Tibial artery (tissue), 4 donors: ENCODE measurements around the gene ADH4.
A peak's percentile ranks its signal among the peaks of the same experiment; 100 is the strongest.
"Not testable (repeated sequence)": the region's sequence is repeated elsewhere in the genome, so short reads cannot be mapped to it uniquely, and the experiment has no call there.

Experiments used
- DNase-seq, 2 donors: peaks; one replicate each; pipeline ENCODE4 v3.0.0-alpha.2; 2019
- H3K27ac ChIP-seq, 2 donors: fragments of 200-600 bp; sonication (generic) in 1 of 2; 1 replicate in 1 of 2; 2 replicates in 1 of 2; pipeline ENCODE4 v1.5.1; 2018 to 2019; ENCODE audit warnings: mild to moderate bottlenecking in 1 of 2
- H3K27me3 ChIP-seq, 2 donors: fragments of 200-600 bp; sonication (generic) in 1 of 2; one replicate each; pipeline versions ENCODE4 v1.5.1 to v1.6.0; 2016 to 2019
- H3K36me3 ChIP-seq, 3 donors: fragments of 200-600 bp; sonication (generic) in 2 of 3; one replicate each; pipeline ENCODE4 v1.5.1; 2016 to 2019; ENCODE audit warnings: mild to moderate bottlenecking in 2 of 3
- H3K4me1 ChIP-seq, 4 donors: fragments of 200-600 bp; sonication (generic) in 2 of 4; 1 replicate in 3 of 4; 2 replicates in 1 of 4; pipeline ENCODE4 v1.5.1; 2016 to 2019
- H3K4me3 ChIP-seq, 2 donors: fragments of 200-600 bp; sonication (generic) in 1 of 2; 1 replicate in 1 of 2; 2 replicates in 1 of 2; pipeline ENCODE4 v1.5.1; 2018 to 2019; ENCODE audit warnings: mild to moderate bottlenecking in 2 of 2
- H3K9me3 ChIP-seq, 3 donors: fragments of 200-600 bp; sonication (generic) in 1 of 3; one replicate each; pipeline ENCODE4 v1.5.1; 2016 to 2019
- intact Hi-C: fragments of 100-400 bp; cut with DNase I; formaldehyde crosslinking; loops from one replicate; pipeline ENCODE4 v1.15.0; 2023; ENCODE audit warnings: low total_unique reads
- TF ChIP-seq, protein P1 (sequence below), 2 experiments: fragments of 200-600 bp in 1 of 2; fragments of 450-650 bp in 1 of 2; IDR thresholded peaks; one replicate each; pipeline ENCODE4 v1.5.1; 2017 to 2019; ENCODE audit warnings: antibody characterized with exemption in 2 of 2, mild to moderate bottlenecking in 1 of 2, moderate library complexity in 1 of 2

ADH4 gene

DNA sequence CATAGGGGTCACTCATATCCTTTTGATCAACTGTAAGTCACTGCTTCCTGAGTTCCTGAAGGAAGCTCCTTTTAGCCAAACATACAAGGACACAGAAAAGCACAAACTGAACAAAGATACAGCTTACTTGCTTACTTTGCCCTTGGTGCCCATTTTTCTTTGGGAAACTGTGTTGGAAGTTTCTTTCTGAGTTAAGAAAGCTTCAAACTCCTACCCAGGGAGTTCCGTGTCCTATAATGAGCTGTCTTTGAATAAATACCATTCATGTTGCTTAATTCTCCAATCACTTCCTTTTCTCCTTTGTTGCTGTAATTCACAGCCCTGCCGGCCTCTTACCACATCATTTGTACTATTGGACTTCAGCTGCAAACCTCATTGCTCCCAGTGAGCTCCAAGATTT, at the start of gene ADH4:
Gene ADH4 (minus strand): TSS at position 228 of the 400 bp plus-strand sequence. CDS start 75 bp downstream, at position 153.
- peak within 1 kb of the TSS in 1 of 2 donors; percentile 24 for H3K27ac ChIP-seq
- intact Hi-C loops, result no loop called here

DNA sequence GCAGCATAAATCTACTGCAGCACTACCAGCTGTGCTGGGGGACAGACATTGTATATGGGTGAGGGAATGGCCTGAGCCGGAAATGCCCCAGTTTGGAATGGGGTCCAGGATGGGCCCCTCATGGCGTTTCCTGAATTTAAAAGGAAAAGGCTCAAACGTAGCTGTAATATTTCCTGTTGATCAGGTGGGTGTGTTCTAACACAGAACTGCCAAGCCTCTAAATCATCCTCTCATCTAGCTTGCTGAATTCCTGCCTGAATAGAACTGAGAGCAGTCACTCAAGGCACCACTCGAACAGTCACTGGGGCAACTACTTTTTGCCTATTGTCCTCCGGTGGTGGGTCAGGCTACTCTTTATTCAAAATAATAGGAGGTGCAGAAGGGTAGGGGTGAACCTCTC, 46.2 kb upstream of the ADH4 start:
- no peak overlapping the region for H3K27ac ChIP-seq

More for the DNA sequence above, at the start of gene ADH4:
- peaks cover 0 to 9% (median 0%) of the 10 kb centered on the region in 4 donors for H3K4me1 ChIP-seq
- no peaks in the 10 kb centered on the region for H3K36me3 ChIP-seq
- no peaks in the 10 kb centered on the region for H3K27me3 ChIP-seq
- H3K4me3 ChIP-seq, result no peak within 1 kb of the TSS
- no peaks in the 10 kb centered on the region for H3K9me3 ChIP-seq
- TF ChIP-seq, protein P1, sequence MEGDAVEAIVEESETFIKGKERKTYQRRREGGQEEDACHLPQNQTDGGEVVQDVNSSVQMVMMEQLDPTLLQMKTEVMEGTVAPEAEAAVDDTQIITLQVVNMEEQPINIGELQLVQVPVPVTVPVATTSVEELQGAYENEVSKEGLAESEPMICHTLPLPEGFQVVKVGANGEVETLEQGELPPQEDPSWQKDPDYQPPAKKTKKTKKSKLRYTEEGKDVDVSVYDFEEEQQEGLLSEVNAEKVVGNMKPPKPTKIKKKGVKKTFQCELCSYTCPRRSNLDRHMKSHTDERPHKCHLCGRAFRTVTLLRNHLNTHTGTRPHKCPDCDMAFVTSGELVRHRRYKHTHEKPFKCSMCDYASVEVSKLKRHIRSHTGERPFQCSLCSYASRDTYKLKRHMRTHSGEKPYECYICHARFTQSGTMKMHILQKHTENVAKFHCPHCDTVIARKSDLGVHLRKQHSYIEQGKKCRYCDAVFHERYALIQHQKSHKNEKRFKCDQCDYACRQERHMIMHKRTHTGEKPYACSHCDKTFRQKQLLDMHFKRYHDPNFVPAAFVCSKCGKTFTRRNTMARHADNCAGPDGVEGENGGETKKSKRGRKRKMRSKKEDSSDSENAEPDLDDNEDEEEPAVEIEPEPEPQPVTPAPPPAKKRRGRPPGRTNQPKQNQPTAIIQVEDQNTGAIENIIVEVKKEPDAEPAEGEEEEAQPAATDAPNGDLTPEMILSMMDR (IDR thresholded peaks at IDR 0.05), result no peak
- no peak for DNase-seq

DNA sequence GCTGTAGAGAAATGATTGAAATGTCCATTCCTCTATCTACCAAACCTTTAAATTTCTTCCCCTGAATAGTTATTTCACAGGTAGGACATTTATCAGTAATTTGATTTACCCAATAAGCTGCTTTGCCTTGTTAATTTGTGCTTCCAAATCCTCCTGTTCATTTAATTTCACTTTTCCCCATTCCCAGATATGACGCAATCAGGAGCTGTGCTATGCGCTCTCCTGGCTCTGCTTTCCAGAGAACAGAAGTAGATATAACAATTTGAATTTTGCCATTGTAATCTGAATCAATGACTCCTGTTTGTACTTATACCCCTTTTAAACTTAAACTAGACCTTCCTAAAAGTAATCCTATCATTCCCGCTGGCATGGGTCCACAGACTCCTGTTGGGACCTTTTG, 45.8 kb upstream of the ADH4 start:
- H3K9me3 ChIP-seq, H3K4me3 ChIP-seq, intact Hi-C loops, H3K27me3 ChIP-seq, DNase-seq, H3K36me3 ChIP-seq, H3K27ac ChIP-seq, H3K4me1 ChIP-seq: not testable (repeated sequence)

More for the DNA sequence above, 46.2 kb upstream of the ADH4 start:
- H3K27me3 ChIP-seq, result no peaks in the 10 kb centered on the region
- DNase-seq, result no peak
- H3K9me3 ChIP-seq, result no peaks in the 10 kb centered on the region
- intact Hi-C loops, result no loop called here
- TF ChIP-seq, protein P1 (IDR thresholded peaks at IDR 0.05), result no peak
- no peak overlapping the region for H3K4me3 ChIP-seq
- no peaks in the 10 kb centered on the region for H3K4me1 ChIP-seq
- H3K36me3 ChIP-seq, result no peaks in the 10 kb centered on the region

DNA sequence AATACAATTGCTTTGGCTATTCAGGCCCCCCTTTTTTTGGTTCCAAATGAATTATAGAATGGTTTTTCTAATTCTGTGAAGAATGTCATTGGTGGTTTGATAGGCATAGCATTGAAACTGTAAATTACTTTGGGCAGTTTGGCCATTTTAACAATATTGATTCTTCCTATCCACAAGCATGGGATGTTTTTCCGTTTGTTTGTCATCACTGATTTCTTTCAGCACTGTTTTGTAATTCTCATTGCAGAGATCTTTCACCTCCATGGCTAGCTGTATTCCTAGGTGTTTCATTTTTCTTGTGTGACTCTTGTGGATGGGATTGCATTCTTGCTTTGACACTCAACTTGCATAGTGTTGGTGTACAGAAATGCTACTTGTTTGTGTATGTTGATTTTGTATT, 41.9 kb upstream of the ADH4 start:
- Histone ChIP-seq H3K4me3 (no peak overlapping the region), H3K9me3 (no peaks in the 10 kb centered on the region), H3K4me1 (no peaks in the 10 kb centered on the region), H3K36me3 (no peaks in the 10 kb centered on the region), H3K27me3 (no peaks in the 10 kb centered on the region), H3K27ac (no peak overlapping the region)
- no peak for DNase-seq
- TF ChIP-seq, protein P1 (IDR thresholded peaks at IDR 0.05), result no peak
- intact Hi-C loops, result no loop called here

DNA sequence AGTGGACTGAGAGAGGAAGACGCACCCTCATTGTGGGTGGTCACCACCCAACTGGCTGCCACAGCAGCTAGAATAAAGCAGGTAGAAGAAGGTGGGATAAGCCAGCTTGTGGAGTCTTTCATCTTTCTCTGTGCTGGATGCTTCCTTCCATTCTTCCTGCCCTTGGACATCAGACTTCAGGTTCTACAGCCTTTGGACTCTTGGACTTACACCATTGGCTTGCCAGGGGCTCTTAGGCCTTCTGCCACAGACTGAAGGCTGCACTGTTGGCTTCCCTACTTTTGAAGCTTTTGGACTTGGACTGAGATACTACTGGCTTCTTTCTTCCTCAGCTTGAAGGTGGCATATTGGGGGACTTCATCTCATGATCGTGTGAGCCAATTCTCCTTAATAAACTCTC, 41.5 kb upstream of the ADH4 start:
- Histone ChIP-seq H3K9me3 (no peaks in the 10 kb centered on the region), H3K27ac (no peak overlapping the region), H3K27me3 (no peaks in the 10 kb centered on the region), H3K4me1 (peaks cover 0 to 1% (median 0%) of the 10 kb centered on the region in 4 donors), H3K4me3 (no peak overlapping the region), H3K36me3 (no peaks in the 10 kb centered on the region)
- TF ChIP-seq, protein P1 (IDR thresholded peaks at IDR 0.05), result no peak
- DNase-seq, result no peak
- intact Hi-C loops, result no loop called here

DNA sequence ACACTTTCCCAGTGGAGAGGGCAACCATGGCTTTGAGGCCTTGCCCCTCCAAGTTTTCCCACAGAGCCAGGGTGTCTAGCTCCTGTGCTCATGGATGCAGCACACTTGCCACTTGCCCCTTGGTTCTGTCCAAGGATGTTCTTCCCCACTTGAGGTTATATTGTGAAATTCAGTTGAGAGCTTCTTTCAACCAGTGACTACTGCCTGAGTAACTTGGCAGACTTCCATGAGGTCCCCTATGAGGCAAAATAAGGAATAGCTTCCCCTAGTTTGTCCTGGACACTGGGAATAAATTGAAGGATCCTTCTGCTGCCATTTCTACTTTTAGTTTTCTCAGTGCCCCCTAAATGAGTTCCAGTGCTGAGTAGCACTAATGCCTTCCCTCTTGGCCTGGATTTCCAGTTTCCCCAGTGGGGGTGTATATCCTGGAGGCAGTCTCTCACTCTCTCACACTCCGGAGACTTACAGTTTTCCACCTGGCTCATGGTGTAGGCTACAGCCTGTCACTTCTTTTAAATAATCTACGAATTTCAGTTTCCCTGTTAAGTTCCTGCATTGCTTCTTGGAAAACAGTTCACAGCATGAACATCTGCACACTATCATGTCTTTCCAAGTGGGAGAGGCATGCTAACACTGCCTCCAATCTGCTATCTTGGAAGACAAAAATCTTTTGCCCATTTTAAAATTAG, 36.4 kb upstream of the ADH4 start:
- H3K27me3 ChIP-seq, result no peaks in the 10 kb centered on the region
- H3K36me3 ChIP-seq, result peaks cover 12 to 25% (median 19%) of the 10 kb centered on the region in 3 donors
- peaks cover 0 to 21% (median 10%) of the 10 kb centered on the region in 3 donors for H3K9me3 ChIP-seq
- TF ChIP-seq, protein P1 (IDR thresholded peaks at IDR 0.05), result no peak
- H3K27ac ChIP-seq, result no peak overlapping the region
- no peak overlapping the region for H3K4me3 ChIP-seq
- H3K4me1 ChIP-seq, result peaks cover 0 to 11% (median 0%) of the 10 kb centered on the region in 4 donors
- intact Hi-C loops, result no loop called here
- peak in 1 of 2 donors; percentile 31 for DNase-seq
